ENCODE data around the gene G6PC3. TPM values are rescaled to one million over a fixed set of nuclear protein-coding genes. Genes with fewer than 3 reads are reported as not detected.
A peak's percentile ranks its signal among the peaks of the same experiment; 100 is the strongest.
"Not testable (repeated sequence)": the region's sequence is repeated elsewhere in the genome, so short reads cannot be mapped to it uniquely, and the experiment has no call there.

G6PC3 gene
- total RNA-seq (10.7 TPM), polyA plus RNA-seq (10 to 100 TPM; 15.0 to 21.5 (median 16.5) TPM)

- Histone ChIP-seq H3K36me3 (ENCODE audit: control insufficient read depth, insufficient read depth, low read length) (peaks cover 5% of the 10 kb centered on the region), H3K27ac (ENCODE audit: insufficient read depth, low read length, poor library complexity, severe bottlenecking) (peak within 1 kb of the TSS; percentile 78), H3K9me3 (ENCODE audit: control insufficient read depth in 2 of 2, low read length in 2 of 2) (no peaks in the 10 kb centered on the region), H3K27me3 (ENCODE audit: control insufficient read depth, insufficient read depth, low read length) (no peaks in the 10 kb centered on the region), H3K4me1 (ENCODE audit: control insufficient read depth, insufficient read depth, low read length, poor library complexity, severe bottlenecking) (peaks cover 33% of the 10 kb centered on the region), H3K4me3 (ENCODE audit: low read depth, low read length) (peak within 1 kb of the TSS; percentile 76)
- peak within 1 kb of the TSS; percentile 93 to 97 (median 94) for H3K4me3 Mint-ChIP-seq
- H3K36me3 Mint-ChIP-seq: peaks cover 5% of the 10 kb centered on the region
- peak; percentile 55 to 90 (median 75) for DNase-seq
- peaks cover 18 to 46% (median 30%) of the 10 kb centered on the region in 4 donors for H3K4me1 Mint-ChIP-seq
- H3K27me3 Mint-ChIP-seq: peaks cover 5% of the 10 kb centered on the region
- peak; percentile 51 to 54 for ATAC-seq (ENCODE audit: low read depth in 2 of 2)
- H3K9me3 Mint-ChIP-seq: no peaks in the 10 kb centered on the region
- H3K27ac Mint-ChIP-seq: peak within 1 kb of the TSS; percentile 94 to 96 (median 95)
These were observed at the start of gene G6PC3 for GRCh38 chr17:44070455-44071197. G6PC3 (plus strand) TSS chr17:44070735; CDS start chr17:44070966, 231 bp downstream.

- not testable (repeated sequence) for H3K9me3 Mint-ChIP-seq; H3K4me1 ChIP-seq (ENCODE audit: control insufficient read depth, insufficient read depth, low read length, poor library complexity, severe bottlenecking); H3K4me3 Mint-ChIP-seq; H3K27ac ChIP-seq (ENCODE audit: insufficient read depth, low read length, poor library complexity, severe bottlenecking); H3K4me1 Mint-ChIP-seq; H3K27me3 ChIP-seq (ENCODE audit: control insufficient read depth, insufficient read depth, low read length); H3K36me3 ChIP-seq (ENCODE audit: control insufficient read depth, insufficient read depth, low read length); H3K27me3 Mint-ChIP-seq; H3K9me3 ChIP-seq (ENCODE audit: control insufficient read depth in 2 of 2, low read length in 2 of 2); DNase-seq; H3K36me3 Mint-ChIP-seq; H3K4me3 ChIP-seq (ENCODE audit: low read depth, low read length); H3K27ac Mint-ChIP-seq; ATAC-seq (ENCODE audit: low read depth in 2 of 2)
These were observed 49.3 kb upstream of the G6PC3 start for GRCh38 chr17:44021227-44021626.

GRCh38 chr17:44022246-44022645 lies 48.3 kb upstream of the G6PC3 start:
- Mint-ChIP-seq H3K4me3 (no peak overlapping the region), H3K27me3 (no peaks in the 10 kb centered on the region), H3K9me3 (no peaks in the 10 kb centered on the region), H3K4me1 (no peaks in the 10 kb centered on the region), H3K27ac (no peak overlapping the region), H3K36me3 (no peaks in the 10 kb centered on the region)
- Histone ChIP-seq H3K4me1 (ENCODE audit: control insufficient read depth, insufficient read depth, low read length, poor library complexity, severe bottlenecking) (no peaks in the 10 kb centered on the region), H3K27me3 (ENCODE audit: control insufficient read depth, insufficient read depth, low read length) (no peaks in the 10 kb centered on the region), H3K4me3 (ENCODE audit: low read depth, low read length) (no peak overlapping the region), H3K27ac (ENCODE audit: insufficient read depth, low read length, poor library complexity, severe bottlenecking) (no peak overlapping the region), H3K9me3 (ENCODE audit: control insufficient read depth in 2 of 2, low read length in 2 of 2) (no peaks in the 10 kb centered on the region), H3K36me3 (ENCODE audit: control insufficient read depth, insufficient read depth, low read length) (peaks cover 3% of the 10 kb centered on the region)
- no peak for DNase-seq
- ATAC-seq (ENCODE audit: low read depth in 2 of 2): no peak

- Histone ChIP-seq H3K4me1 (ENCODE audit: control insufficient read depth, insufficient read depth, low read length, poor library complexity, severe bottlenecking) (no peaks in the 10 kb centered on the region), H3K27me3 (ENCODE audit: control insufficient read depth, insufficient read depth, low read length) (no peaks in the 10 kb centered on the region), H3K36me3 (ENCODE audit: control insufficient read depth, insufficient read depth, low read length) (peaks cover 3% of the 10 kb centered on the region), H3K4me3 (ENCODE audit: low read depth, low read length) (no peak overlapping the region), H3K9me3 (ENCODE audit: control insufficient read depth in 2 of 2, low read length in 2 of 2) (no peaks in the 10 kb centered on the region), H3K27ac (ENCODE audit: insufficient read depth, low read length, poor library complexity, severe bottlenecking) (no peak overlapping the region)
- no peak overlapping the region for H3K4me3 Mint-ChIP-seq
- H3K27ac Mint-ChIP-seq: no peak overlapping the region
- no peaks in the 10 kb centered on the region for H3K36me3 Mint-ChIP-seq
- no peaks in the 10 kb centered on the region for H3K27me3 Mint-ChIP-seq
- no peak for DNase-seq
- ATAC-seq (ENCODE audit: low read depth in 2 of 2): no peak
- H3K4me1 Mint-ChIP-seq: no peaks in the 10 kb centered on the region
- no peaks in the 10 kb centered on the region for H3K9me3 Mint-ChIP-seq
These were observed 46.8 kb upstream of the G6PC3 start for GRCh38 chr17:44023545-44024270.

GRCh38 chr17:44024271-44024663 lies 46.3 kb upstream of the G6PC3 start:
- Histone ChIP-seq H3K36me3 (ENCODE audit: control insufficient read depth, insufficient read depth, low read length) (peaks cover 3% of the 10 kb centered on the region), H3K9me3 (ENCODE audit: control insufficient read depth in 2 of 2, low read length in 2 of 2) (no peaks in the 10 kb centered on the region), H3K27me3 (ENCODE audit: control insufficient read depth, insufficient read depth, low read length) (no peaks in the 10 kb centered on the region), H3K4me1 (ENCODE audit: control insufficient read depth, insufficient read depth, low read length, poor library complexity, severe bottlenecking) (no peaks in the 10 kb centered on the region), H3K4me3 (ENCODE audit: low read depth, low read length) (no peak overlapping the region), H3K27ac (ENCODE audit: insufficient read depth, low read length, poor library complexity, severe bottlenecking) (no peak overlapping the region)
- H3K27ac Mint-ChIP-seq: no peak overlapping the region
- no peak for ATAC-seq (ENCODE audit: low read depth in 2 of 2)
- no peak overlapping the region for H3K4me3 Mint-ChIP-seq
- no peaks in the 10 kb centered on the region for H3K4me1 Mint-ChIP-seq
- DNase-seq: no peak
- H3K27me3 Mint-ChIP-seq: no peaks in the 10 kb centered on the region
- H3K9me3 Mint-ChIP-seq: no peaks in the 10 kb centered on the region
- H3K36me3 Mint-ChIP-seq: peaks cover 5% of the 10 kb centered on the region

- Histone ChIP-seq H3K36me3 (ENCODE audit: control insufficient read depth, insufficient read depth, low read length) (peaks cover 3% of the 10 kb centered on the region), H3K27me3 (ENCODE audit: control insufficient read depth, insufficient read depth, low read length) (no peaks in the 10 kb centered on the region), H3K27ac (ENCODE audit: insufficient read depth, low read length, poor library complexity, severe bottlenecking) (no peak overlapping the region), H3K9me3 (ENCODE audit: control insufficient read depth in 2 of 2, low read length in 2 of 2) (no peaks in the 10 kb centered on the region), H3K4me3 (ENCODE audit: low read depth, low read length) (no peak overlapping the region), H3K4me1 (ENCODE audit: control insufficient read depth, insufficient read depth, low read length, poor library complexity, severe bottlenecking) (no peaks in the 10 kb centered on the region)
- no peak for ATAC-seq (ENCODE audit: low read depth in 2 of 2)
- Mint-ChIP-seq H3K4me1 (no peaks in the 10 kb centered on the region), H3K27ac (no peak overlapping the region), H3K27me3 (no peaks in the 10 kb centered on the region), H3K9me3 (no peaks in the 10 kb centered on the region), H3K36me3 (peaks cover 11% of the 10 kb centered on the region), H3K4me3 (peak overlapping the region in 1 of 4 donors; percentile 56)
- DNase-seq: no peak
These were observed 45.7 kb upstream of the G6PC3 start for GRCh38 chr17:44024853-44025252.

- peaks cover 10% of the 10 kb centered on the region for H3K36me3 ChIP-seq (ENCODE audit: control insufficient read depth, insufficient read depth, low read length)
- no peak overlapping the region for H3K27ac Mint-ChIP-seq
- peaks cover 0 to 13% (median 9%) of the 10 kb centered on the region in 4 donors for H3K4me1 Mint-ChIP-seq
- H3K4me3 Mint-ChIP-seq: no peak overlapping the region
- H3K9me3 ChIP-seq (ENCODE audit: control insufficient read depth in 2 of 2, low read length in 2 of 2): no peaks in the 10 kb centered on the region
- peaks cover 28% of the 10 kb centered on the region for H3K36me3 Mint-ChIP-seq
- H3K4me1 ChIP-seq (ENCODE audit: control insufficient read depth, insufficient read depth, low read length, poor library complexity, severe bottlenecking): no peaks in the 10 kb centered on the region
- H3K4me3 ChIP-seq (ENCODE audit: low read depth, low read length): no peak overlapping the region
- no peak overlapping the region for H3K27ac ChIP-seq (ENCODE audit: insufficient read depth, low read length, poor library complexity, severe bottlenecking)
- no peak for DNase-seq
- H3K9me3 Mint-ChIP-seq: no peaks in the 10 kb centered on the region
- no peaks in the 10 kb centered on the region for H3K27me3 Mint-ChIP-seq
- no peak for ATAC-seq (ENCODE audit: low read depth in 2 of 2)
- no peaks in the 10 kb centered on the region for H3K27me3 ChIP-seq (ENCODE audit: control insufficient read depth, insufficient read depth, low read length)
These were observed 40.8 kb upstream of the G6PC3 start for GRCh38 chr17:44029736-44030135.

Data from CD4-positive, CD25-positive, alpha-beta regulatory T cell (primary cell).